ENCODE data around the gene GLG1. TPM values are rescaled to one million over a fixed set of nuclear protein-coding genes. Genes with fewer than 3 reads are reported as not detected.

GLG1 gene
- polyA plus RNA-seq, 2 of the 4 experiments (the other 2 are of a cell fraction): 51.9 to 90.6 TPM

DNA sequence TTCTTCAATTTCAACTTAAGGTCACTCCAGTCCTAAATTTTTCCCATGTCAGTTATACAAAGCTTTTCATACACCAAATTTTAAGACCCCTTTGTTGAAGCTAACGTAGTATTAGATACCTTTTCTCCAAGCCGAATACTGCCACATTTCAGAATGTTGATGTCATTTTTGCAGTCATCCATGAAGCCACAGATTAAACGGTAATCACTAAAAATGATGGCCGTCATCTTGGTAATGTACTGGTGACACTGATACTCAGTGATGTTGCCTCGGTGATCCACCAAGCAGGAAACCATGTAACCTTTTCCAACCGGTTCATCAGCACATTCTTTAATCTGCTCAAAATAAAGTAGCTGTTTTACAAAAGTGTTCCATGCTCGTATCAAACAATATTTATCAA lies 103.5 kb downstream of the GLG1 start:
- FAIRE-seq: no peak
- 90% methylated on average over 7 of the region's 7 CpGs for WGBS (ENCODE audit: missing lambda C conversion rate)
- H3K27ac ChIP-seq: no peak overlapping the region
- ChIA-PET CTCF (interaction anchor here (0.8 kb wide), 1 partner anchor 9 kb away, joined by 3 read pairs; no protein-coding TSS in a partner anchor), POLR2A (no interaction called here)
- no peaks in the 10 kb centered on the region for H3K4me1 ChIP-seq
- no peak for DNase-seq (ENCODE audit: low read depth in 1 of 2, low spot score in 1 of 2)
- H3K9me3 ChIP-seq: no peaks in the 10 kb centered on the region
- TF ChIP-seq HOXA7 (CRISPR knock-in tag; IDR thresholded peaks at IDR 0.05) (no peak), CHD4 (IDR thresholded peaks at IDR 0.05; ENCODE audit: borderline replicate concordance) (no peak)
- TF ChIP-seq, protein P1, sequence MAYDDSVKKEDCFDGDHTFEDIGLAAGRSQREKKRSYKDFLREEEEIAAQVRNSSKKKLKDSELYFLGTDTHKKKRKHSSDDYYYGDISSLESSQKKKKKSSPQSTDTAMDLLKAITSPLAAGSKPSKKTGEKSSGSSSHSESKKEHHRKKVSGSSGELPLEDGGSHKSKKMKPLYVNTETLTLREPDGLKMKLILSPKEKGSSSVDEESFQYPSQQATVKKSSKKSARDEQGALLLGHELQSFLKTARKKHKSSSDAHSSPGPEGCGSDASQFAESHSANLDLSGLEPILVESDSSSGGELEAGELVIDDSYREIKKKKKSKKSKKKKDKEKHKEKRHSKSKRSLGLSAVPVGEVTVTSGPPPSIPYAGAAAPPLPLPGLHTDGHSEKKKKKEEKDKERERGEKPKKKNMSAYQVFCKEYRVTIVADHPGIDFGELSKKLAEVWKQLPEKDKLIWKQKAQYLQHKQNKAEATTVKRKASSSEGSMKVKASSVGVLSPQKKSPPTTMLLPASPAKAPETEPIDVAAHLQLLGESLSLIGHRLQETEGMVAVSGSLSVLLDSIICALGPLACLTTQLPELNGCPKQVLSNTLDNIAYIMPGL (CRISPR knock-in tag; IDR thresholded peaks at IDR 0.05; ENCODE audit: borderline replicate concordance): no peak
- ATAC-seq: no peak
- no peak overlapping the region for H3K4me2 ChIP-seq
- no peak overlapping the region for H3K4me3 ChIP-seq

DNA sequence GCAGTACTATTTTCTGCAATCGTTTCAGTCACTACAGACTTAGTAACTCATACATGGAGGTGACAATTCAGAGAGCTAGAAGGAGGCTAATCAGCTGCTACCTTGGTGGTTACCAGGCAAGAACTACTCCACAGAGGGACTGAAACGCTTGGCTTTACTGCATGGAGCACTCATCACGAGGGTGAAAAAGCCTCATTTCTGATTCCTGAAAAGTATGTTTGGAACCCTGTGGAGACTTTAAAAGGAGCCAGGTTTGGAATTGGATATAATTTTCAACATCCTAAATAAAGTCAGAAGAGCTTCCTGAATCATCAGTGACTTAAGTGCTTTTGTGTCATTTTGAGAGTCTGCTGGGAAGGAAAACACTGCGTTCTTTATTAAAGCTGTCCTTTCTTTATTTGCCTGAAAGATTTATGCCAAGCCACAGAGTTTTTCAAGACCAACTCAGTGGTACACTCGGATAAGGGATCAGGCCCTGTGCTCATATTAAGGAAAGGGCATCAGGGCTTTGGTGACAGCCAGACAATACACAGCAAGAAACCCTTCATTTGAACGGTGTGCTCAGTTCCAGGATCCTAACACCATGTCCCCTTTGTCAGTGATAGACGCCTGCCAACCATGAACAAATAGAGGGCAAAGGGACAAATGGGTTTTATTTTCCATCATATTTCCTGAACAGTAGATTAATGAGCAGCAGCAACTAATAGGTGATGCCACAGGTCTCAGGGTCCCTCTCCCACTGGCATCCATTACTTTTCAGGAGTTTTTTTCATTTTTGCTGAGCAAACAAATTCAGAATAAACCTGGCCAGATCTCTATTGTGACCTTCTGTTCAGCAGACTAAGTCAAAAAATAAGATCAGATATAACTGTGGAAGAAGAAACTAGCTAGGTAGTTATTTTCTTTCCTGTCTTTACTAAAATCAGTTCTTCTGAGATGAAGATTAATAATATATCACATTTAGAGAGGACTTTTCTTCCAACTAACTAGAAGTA lies 105.1 kb downstream of the GLG1 start:
- no peak for TF ChIP-seq TFCP2L1 (CRISPR knock-in tag; IDR thresholded peaks at IDR 0.05)
- TF ChIP-seq MAFK (IDR thresholded peaks at IDR 0.05; ENCODE audit: partially characterized antibody): peak; percentile 89
- Histone ChIP-seq H3K4me1 (no peaks in the 10 kb centered on the region), H3K4me2 (no peak overlapping the region), H3K4me3 (no peak overlapping the region), H3K27ac (no peak overlapping the region), H3K9me3 (no peaks in the 10 kb centered on the region)
- ChIA-PET POLR2A (no interaction called here), CTCF (interaction anchor here (0.7 to 1.2 kb wide), 2 partner anchors 8 to 115 kb away, joined by 3 read pairs; no protein-coding TSS in a partner anchor)
- no peak for DNase-seq (ENCODE audit: low read depth in 1 of 2, low spot score in 1 of 2)
- WGBS (ENCODE audit: missing lambda C conversion rate): 73% methylated on average over 7 of the region's 7 CpGs
- ATAC-seq: no peak
- no peak for FAIRE-seq

DNA sequence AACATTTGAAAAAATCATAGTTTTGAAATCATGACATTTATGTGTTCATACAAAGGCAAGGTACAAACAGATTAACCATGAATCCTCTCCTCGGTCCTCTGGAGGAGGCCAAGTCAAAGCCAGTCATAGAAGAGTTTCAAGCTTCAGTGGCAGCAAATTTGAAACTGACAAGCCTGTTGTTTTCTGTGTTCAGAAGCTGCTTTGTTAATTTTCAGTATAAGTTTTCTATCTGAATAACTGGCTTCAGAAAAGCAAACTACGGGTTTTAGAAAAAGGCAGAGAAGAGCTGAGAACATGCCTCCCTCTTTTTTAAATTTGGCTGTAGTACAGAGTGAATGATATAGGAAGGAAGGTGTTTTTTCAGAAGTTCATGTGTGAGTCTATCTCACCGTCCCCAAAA lies 106.0 kb downstream of the GLG1 start:
- Histone ChIP-seq H3K4me1 (no peaks in the 10 kb centered on the region), H3K4me2 (no peak overlapping the region), H3K9me3 (no peaks in the 10 kb centered on the region), H3K27ac (no peak overlapping the region), H3K4me3 (no peak overlapping the region)
- CTCF ChIA-PET: no interaction called here
- DNase-seq (ENCODE audit: low read depth in 1 of 2, low spot score in 1 of 2): no peak
- FAIRE-seq: no peak
- ATAC-seq: no peak
- no peak for TF ChIP-seq POLR2AphosphoS2 (conservative IDR thresholded peaks at IDR 0.05; ENCODE audit: low read length)
- no peak for TF ChIP-seq CHD2 (IDR thresholded peaks at IDR 0.05; ENCODE audit: low read length, partially characterized antibody)
- no peak for TF ChIP-seq HOXB5 (CRISPR knock-in tag; IDR thresholded peaks at IDR 0.05)
- TF ChIP-seq, protein P2, sequence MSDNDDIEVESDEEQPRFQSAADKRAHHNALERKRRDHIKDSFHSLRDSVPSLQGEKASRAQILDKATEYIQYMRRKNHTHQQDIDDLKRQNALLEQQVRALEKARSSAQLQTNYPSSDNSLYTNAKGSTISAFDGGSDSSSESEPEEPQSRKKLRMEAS (IDR thresholded peaks at IDR 0.05): no peak
- TF ChIP-seq, protein P3, sequence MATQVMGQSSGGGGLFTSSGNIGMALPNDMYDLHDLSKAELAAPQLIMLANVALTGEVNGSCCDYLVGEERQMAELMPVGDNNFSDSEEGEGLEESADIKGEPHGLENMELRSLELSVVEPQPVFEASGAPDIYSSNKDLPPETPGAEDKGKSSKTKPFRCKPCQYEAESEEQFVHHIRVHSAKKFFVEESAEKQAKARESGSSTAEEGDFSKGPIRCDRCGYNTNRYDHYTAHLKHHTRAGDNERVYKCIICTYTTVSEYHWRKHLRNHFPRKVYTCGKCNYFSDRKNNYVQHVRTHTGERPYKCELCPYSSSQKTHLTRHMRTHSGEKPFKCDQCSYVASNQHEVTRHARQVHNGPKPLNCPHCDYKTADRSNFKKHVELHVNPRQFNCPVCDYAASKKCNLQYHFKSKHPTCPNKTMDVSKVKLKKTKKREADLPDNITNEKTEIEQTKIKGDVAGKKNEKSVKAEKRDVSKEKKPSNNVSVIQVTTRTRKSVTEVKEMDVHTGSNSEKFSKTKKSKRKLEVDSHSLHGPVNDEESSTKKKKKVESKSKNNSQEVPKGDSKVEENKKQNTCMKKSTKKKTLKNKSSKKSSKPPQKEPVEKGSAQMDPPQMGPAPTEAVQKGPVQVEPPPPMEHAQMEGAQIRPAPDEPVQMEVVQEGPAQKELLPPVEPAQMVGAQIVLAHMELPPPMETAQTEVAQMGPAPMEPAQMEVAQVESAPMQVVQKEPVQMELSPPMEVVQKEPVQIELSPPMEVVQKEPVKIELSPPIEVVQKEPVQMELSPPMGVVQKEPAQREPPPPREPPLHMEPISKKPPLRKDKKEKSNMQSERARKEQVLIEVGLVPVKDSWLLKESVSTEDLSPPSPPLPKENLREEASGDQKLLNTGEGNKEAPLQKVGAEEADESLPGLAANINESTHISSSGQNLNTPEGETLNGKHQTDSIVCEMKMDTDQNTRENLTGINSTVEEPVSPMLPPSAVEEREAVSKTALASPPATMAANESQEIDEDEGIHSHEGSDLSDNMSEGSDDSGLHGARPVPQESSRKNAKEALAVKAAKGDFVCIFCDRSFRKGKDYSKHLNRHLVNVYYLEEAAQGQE (IDR thresholded peaks at IDR 0.05): no peak
- TF ChIP-seq, protein P4, sequence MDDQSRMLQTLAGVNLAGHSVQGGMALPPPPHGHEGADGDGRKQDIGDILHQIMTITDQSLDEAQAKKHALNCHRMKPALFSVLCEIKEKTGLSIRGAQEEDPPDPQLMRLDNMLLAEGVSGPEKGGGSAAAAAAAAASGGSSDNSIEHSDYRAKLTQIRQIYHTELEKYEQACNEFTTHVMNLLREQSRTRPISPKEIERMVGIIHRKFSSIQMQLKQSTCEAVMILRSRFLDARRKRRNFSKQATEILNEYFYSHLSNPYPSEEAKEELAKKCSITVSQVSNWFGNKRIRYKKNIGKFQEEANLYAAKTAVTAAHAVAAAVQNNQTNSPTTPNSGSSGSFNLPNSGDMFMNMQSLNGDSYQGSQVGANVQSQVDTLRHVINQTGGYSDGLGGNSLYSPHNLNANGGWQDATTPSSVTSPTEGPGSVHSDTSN (IDR thresholded peaks at IDR 0.05): no peak
- TF ChIP-seq ZSCAN20 (CRISPR knock-in tag; IDR thresholded peaks at IDR 0.05): no peak
- TF ChIP-seq, protein P5, sequence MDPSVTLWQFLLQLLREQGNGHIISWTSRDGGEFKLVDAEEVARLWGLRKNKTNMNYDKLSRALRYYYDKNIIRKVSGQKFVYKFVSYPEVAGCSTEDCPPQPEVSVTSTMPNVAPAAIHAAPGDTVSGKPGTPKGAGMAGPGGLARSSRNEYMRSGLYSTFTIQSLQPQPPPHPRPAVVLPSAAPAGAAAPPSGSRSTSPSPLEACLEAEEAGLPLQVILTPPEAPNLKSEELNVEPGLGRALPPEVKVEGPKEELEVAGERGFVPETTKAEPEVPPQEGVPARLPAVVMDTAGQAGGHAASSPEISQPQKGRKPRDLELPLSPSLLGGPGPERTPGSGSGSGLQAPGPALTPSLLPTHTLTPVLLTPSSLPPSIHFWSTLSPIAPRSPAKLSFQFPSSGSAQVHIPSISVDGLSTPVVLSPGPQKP (IDR thresholded peaks at IDR 0.05; ENCODE audit: low read depth, low read length): no peak
- no peak for TF ChIP-seq TFCP2L1 (CRISPR knock-in tag; IDR thresholded peaks at IDR 0.05)
- no peak for TF ChIP-seq FOSB (CRISPR knock-in tag; IDR thresholded peaks at IDR 0.05)
- TF ChIP-seq ZFP36 (IDR thresholded peaks at IDR 0.05; ENCODE audit: borderline replicate concordance, partially characterized antibody): no peak
- TF ChIP-seq RARB (CRISPR knock-in tag; IDR thresholded peaks at IDR 0.05): no peak
- no peak for TF ChIP-seq KDM1A (IDR thresholded peaks at IDR 0.05; ENCODE audit: low read depth)
- TF ChIP-seq BHLHE40 (IDR thresholded peaks at IDR 0.05; ENCODE audit: low read depth, low read length): no peak
- TF ChIP-seq HDAC2 (IDR thresholded peaks at IDR 0.05): no peak
- no peak for TF ChIP-seq EP300 (IDR thresholded peaks at IDR 0.05)
- 84% methylated on average over 3 of the region's 3 CpGs for WGBS (ENCODE audit: missing lambda C conversion rate)
- POLR2A ChIA-PET: no interaction called here

Data from A549 (cell line).